Right hindlimb (tissue), 1 donor: Measurements from ENCODE around the gene LASP1NB.

Experiments
- DNase-seq: peaks from one replicate; pipeline ENCODE4 v3.0.0-alpha.2; 2018

The LASP1NB gene

GRCh38 chr17:38925263-38925995 lies at the start of gene LASP1NB:
Gene LASP1NB (plus strand): TSS chr17:38925614.
- peak; percentile 67 for DNase-seq

- no peak for DNase-seq
Observed at GRCh38 chr17:38877130-38877851, 48.1 kb upstream of the LASP1NB start.

GRCh38 chr17:38879878-38880665 lies 45.3 kb upstream of the LASP1NB start:
- peak; percentile 83 for DNase-seq

GRCh38 chr17:38881600-38882191 lies 43.7 kb upstream of the LASP1NB start:
- peak; percentile 83 for DNase-seq

DNA sequence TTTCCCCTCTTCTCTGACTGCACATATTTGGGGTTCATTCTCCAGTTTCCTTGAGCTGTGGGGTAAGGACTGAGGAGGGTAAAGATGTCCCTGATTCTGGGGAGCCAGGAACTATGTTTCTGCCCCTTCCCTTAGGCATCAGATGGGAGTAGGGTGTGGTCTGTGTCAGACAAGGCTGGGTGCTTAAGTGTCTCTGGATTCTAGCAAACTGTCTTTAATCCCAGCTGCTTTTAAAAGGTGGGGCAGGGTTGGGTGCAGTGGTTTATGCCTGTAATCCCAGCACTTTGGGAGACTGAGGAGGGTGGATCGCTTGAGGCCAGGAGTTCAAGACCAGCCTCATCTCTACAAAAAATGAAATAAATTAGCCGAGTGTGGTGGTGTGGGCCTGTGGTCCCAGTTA lies 42.5 kb upstream of the LASP1NB start:
- DNase-seq = no peak

DNA sequence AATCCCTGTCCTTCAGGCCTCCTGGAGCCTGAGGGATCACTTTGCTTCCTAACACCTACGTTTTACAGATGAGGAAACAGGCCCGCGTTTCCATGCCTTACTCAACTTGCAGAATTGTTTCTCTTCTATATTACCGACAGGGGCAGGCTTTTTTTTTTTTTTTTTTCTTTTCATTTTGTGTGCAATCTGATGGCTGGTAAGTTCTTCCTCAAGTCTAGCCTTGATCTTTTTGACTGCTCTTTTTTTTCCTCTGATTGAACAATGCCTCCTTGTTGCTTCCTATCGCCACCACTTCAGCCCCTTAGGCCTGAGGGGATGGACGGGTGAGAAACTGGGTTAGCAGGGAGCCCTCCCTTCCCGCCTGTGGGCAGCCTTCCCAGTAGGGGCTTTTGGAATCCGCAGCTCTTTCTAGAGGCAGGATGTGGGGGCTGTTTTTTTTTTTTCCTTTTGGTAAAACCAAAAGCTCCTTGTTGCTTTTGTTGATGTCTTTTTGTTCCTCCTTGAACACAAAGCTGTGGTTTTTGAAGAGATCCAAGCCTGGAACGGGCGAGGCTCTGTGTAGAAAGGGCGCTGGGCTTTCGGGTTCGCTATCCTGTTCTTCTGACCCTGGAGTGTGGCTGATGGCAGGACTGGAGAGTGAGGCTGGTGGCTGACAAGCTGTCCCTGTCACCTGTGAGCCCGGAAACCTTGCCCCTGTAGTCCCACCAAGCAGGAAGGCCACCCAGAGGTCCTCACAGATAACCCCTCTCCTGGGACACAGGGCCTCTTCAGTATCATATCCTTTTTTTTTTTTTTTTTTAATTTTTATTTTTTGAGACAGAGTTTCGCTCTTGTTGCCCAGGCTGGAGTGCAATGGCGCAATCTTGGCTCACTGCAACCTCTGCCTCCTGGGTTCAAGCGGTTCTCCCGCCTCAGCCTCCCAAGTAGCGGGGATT lies 41.6 kb upstream of the LASP1NB start:
- no peak for DNase-seq

DNA sequence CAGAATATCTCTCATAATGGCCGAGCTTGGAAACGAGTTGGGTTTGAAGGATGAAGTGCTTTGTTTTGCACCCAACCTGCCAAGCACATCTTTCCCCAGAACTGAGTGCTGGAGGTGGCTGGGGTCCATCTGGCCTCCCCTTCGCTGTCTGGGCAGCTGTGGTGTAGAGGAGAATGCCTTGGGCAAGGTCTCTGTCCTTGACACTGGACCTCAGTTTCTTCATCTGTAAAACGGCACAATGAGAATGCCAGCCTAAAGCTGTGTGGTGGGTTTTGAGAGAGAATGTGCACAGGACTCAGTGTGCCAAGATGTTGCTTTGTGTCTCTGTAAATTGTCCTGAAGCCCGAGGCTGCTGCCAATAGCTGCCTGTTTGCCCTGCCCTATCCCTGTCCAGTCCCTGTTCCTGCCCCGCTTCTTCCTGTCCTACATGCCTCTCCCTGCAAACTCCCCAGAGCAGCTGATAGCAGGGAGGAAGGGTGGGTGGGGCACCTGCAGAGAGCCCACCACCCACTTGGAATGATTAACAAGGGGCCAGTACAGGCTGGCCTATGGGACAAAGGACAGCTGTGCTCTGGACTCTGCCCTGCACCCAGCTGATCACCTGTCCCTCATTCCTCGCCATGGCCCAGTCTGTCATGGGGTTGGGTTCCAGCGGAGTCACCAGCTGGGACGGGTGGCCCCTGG lies 40.2 kb upstream of the LASP1NB start:
- DNase-seq = no peak

- no peak for DNase-seq
Observed at GRCh38 chr17:38885728-38886642, 39.4 kb upstream of the LASP1NB start.

- no peak for DNase-seq
Observed at GRCh38 chr17:38886643-38887010, 38.8 kb upstream of the LASP1NB start.

DNA sequence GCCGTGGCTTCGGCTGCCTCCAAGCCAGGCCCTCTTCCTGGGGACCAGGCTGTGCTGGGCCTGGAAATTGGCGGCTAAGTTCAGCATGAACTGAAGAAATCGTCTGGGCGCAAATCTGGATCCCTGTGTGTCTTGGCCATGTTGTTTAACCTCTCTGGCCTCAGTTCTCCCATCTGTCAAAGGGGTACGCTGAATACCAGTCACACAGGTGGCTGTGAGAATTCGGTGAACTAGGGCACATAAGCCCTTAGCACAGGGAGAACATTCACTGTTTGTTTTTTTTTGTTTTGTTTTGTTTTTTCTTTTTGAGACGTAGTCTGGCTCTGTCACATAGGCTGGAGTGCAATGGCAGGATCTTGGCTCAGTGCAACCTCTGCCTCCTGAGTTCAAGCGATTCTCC lies 36.6 kb upstream of the LASP1NB start:
- DNase-seq = no peak

DNA sequence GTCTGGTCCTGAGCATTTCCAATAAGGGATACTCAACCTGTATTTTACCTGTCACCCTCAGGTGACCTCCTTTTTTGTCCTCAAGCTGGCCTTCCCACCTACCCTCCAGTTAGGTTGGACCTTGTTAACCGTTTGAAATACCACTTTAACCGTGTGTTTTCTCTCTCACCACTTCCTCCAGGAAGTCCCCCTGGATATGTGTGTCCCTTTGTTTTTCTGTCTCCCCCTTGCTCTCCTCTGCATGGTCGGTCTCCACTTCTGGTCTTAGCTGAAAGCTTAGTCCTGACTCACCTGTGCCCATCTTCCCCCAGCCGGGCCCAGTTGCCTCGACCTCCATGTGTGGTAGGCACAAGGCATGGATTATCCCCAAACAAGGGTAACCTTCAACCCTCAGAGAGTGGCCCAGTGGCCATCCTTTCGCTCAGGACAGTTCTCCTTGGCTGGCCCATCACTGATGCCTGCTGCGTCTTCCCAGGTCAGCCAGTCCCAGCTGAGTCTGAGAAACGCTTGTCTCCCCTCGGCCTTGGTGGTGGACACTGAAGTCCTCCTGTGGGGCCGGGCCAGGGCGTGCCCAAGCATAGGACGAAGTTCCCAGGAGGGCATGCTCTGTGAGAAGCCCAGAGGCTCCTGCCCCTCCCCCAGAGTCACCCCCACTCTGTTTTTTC lies 35.5 kb upstream of the LASP1NB start:
- no peak for DNase-seq

GRCh38 chr17:38890410-38890746 lies 35.0 kb upstream of the LASP1NB start:
- DNase-seq = no peak

- DNase-seq = no peak
Observed at GRCh38 chr17:38891441-38891840, 34.0 kb upstream of the LASP1NB start.

DNA sequence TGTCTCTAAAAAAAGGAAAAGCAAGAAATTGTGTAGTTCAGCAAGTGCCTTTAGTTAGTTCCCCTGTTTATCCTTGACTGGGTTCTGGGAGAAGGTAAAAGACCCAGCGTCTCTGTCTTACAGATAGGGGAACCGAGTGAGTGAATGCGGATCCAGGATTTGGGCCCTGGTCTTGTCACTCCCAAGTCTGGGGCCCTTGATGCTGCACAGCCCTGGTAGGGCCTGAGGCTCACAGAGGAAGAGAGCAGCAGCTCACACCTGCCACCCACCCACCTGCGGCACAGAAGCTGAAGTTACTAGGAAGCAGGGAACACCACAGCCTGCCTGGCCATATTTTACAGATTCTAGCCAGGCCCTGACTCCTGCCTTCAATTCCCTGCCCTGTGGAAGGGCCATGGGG lies 33.3 kb upstream of the LASP1NB start:
- no peak for DNase-seq

DNA sequence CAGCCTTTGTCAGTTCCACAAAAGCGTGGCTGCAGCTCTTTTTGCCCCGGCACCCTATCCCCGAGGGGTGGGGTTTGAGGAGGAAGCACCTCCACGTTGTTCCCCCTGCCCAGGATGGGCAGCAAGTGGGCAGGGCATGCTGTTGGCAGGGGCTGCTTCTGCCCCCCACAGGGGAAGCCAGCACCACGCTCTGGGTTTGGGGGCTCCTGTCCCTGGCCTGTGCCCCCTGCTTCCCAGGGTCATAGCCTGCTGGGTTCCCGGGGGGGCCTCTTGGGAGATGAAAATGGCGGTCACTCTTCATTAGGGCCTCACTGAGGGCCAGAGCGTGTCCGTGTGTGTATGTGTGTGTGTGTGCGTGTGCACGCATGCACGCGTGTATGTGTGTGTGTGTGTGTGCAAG lies 32.8 kb upstream of the LASP1NB start:
- no peak for DNase-seq

DNA sequence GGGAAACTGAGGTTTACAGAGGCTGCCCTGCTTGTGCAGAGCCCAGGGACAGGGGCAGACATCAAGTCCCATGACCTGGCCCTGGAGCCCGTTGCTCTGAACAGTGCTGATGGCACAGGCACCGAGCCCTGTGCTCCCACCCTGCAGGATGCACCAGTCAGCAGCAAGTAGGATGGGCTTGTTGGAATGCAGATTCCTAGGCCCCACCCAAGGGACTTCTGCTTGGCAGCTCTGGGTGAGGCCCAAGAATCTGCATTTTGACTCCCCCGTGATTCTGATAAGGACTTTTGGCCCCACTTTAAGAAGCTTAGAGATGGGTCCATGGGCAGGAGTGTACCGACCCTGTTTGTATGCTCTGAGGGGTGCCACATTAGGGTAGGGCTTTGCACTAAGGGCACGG lies 32.3 kb upstream of the LASP1NB start:
- no peak for DNase-seq

DNA sequence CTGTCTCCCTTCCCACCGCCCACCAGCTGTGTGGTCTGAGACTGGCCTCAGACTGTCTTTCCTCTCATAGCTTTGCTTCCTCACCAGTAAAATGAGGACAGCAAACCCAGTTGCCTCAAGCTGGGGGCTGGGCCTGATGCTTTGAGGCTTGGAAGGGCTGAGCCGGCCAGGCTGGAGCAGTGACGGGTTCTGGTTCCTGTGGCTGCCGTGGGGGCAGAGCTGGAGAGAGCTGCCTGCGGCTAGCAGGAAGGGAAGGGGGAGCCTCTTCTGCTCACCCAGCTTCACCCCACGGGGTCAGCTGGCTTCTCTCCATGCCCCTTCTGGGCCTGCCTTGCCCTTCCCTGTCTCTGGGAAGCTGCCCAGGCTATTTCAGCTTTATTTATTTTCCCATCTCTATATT lies 31.8 kb upstream of the LASP1NB start:
- no peak for DNase-seq

DNA sequence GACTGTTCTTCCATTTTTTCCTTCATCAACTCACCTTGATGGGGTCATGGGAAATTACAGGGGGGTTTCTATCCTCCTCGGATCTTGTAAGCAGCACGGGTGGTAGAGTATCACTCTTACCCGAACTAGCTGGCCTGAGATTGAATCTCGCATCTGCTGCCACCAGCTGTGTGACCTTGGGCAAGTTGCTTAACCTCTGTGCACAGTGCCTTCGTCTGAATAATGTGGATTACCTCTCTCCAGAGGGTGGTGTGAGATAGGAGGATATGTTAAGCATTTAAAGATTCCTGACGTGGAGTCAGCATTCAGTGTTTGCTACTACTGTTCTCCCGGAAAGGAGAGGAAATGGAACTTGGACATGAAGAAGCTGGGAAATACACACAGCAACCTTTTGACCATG lies 31.1 kb upstream of the LASP1NB start:
- no peak for DNase-seq

GRCh38 chr17:38896346-38896954 lies 29.0 kb upstream of the LASP1NB start:
- no peak for DNase-seq

- peak; percentile 82 for DNase-seq
Observed at GRCh38 chr17:38897176-38897575, 28.2 kb upstream of the LASP1NB start.
